Memory B cell (primary cell): ENCODE data around the gene RBM48.
"Not testable (repeated sequence)": the region's sequence is repeated elsewhere in the genome, so short reads cannot be mapped to it uniquely, and the experiment has no call there.

Experiments used
- ATAC-seq: fragments of 150-1000 bp; cut with Tn5 transposase; 2 replicates; pipeline ENCODE4 v1.10.0; 2021; ENCODE audit warnings: low read depth, mild to moderate bottlenecking, moderate library complexity
- DNase-seq, 2 donors: peaks; one replicate each; pipeline ENCODE4 v3.0.0; 2022; ENCODE audit warnings: low spot score in 2 of 2
- H3K27ac Mint-ChIP-seq: one replicate; pipeline ENCODE4 v1.8.0; 2022; ENCODE audit warnings: mild to moderate bottlenecking, moderate library complexity, mixed read lengths
- H3K27me3 Mint-ChIP-seq: one replicate; pipeline ENCODE4 v1.8.0; 2022; ENCODE audit warnings: mixed read lengths
- H3K36me3 Mint-ChIP-seq: one replicate; pipeline ENCODE4 v1.8.0; 2022; ENCODE audit warnings: mild to moderate bottlenecking, mixed read lengths
- H3K4me1 Mint-ChIP-seq: one replicate; pipeline ENCODE4 v1.8.0; 2022; ENCODE audit warnings: mixed read lengths
- H3K4me3 Mint-ChIP-seq: one replicate; pipeline ENCODE4 v1.8.0; 2022; ENCODE audit warnings: mild to moderate bottlenecking, moderate library complexity, mixed read lengths
- H3K9me3 Mint-ChIP-seq: one replicate; pipeline ENCODE4 v1.8.0; 2022; ENCODE audit warnings: mixed read lengths

The RBM48 gene

DNA sequence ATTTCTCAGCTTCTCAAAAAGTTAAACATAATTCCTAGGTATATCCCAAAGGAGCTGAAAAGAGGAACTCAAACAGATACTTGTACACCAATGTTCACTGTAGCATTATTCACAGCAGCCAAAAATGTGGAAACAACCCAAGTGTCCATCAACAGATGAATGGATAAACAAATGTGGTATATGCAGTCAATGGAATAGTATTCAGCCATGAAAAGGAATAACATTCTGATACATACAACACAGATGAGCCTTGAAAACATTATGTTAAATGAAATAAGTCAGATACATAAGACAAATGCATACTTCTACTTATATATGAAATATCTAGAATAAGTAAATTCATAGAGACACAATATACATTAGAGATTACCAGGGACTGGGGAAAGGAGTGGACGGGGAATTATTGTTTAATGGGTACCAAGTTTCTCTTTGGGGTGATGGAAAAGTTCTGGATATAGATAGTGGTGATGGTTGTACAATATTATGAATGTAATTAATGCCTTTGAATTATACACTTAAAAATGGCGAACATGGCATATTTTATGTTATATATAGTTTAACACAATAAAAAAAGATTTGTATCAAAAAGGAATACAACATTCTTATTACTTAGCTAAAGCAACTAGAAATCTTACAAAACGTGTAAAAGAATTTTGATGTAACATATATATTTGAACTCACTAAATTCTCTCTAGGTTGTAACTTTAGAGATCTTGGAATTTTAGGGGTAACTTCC lies 15.3 kb upstream of the RBM48 start:
- Mint-ChIP-seq H3K4me3 (no peak overlapping the region), H3K36me3 (peaks cover 15% of the 10 kb centered on the region), H3K4me1 (no peaks in the 10 kb centered on the region), H3K27ac (no peak overlapping the region), H3K27me3 (no peaks in the 10 kb centered on the region), H3K9me3 (no peaks in the 10 kb centered on the region)
- ATAC-seq: no peak
- no peak for DNase-seq

DNA sequence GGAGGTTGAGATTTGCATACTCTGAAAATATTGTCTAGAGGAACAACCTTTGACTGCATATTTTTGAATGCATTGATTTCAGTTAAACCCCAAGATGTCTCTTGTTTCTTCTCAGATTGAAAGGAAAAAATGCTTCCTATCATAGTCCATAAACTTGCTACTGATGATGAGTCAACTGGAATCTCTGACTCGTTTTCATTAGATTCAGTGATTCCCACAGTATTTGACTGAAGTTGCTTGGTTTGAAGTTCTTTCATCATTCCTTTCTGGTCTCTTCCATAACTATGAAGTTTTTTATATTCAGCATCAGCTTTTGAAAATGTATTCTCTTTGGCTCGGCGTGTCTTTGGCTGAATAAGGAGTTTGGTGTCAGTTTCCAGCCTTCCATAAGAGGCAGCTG lies 11.0 kb upstream of the RBM48 start:
- Mint-ChIP-seq H3K27me3 (no peaks in the 10 kb centered on the region), H3K4me3 (no peak overlapping the region), H3K27ac (no peak overlapping the region), H3K4me1 (no peaks in the 10 kb centered on the region), H3K9me3 (no peaks in the 10 kb centered on the region), H3K36me3 (peaks cover 19% of the 10 kb centered on the region)
- no peak for DNase-seq
- ATAC-seq: no peak

DNA sequence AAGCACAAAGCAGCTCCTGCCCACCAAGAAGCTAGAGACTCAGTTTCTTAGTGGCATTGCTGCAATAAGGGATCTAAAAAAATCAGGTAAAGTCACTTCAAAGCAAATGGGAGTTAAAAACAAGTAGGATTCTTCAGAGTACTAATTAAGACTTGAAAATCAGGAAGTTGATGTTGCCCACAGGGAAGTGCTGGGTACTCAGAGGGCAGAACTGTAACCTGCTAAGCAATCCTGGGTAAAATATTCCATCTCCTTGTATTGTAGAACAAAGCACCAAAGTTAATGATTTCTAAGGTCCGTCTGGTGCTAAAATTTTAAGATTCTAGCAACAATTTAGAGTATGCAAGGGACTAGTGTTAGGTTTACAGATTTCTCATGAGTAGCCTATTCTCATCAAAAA lies 8.6 kb upstream of the RBM48 start:
- Mint-ChIP-seq H3K27ac (no peak overlapping the region), H3K4me1 (no peaks in the 10 kb centered on the region), H3K36me3 (peaks cover 17% of the 10 kb centered on the region), H3K27me3 (no peaks in the 10 kb centered on the region), H3K4me3 (no peak overlapping the region), H3K9me3 (no peaks in the 10 kb centered on the region)
- ATAC-seq (no peak), DNase-seq (no peak)

DNA sequence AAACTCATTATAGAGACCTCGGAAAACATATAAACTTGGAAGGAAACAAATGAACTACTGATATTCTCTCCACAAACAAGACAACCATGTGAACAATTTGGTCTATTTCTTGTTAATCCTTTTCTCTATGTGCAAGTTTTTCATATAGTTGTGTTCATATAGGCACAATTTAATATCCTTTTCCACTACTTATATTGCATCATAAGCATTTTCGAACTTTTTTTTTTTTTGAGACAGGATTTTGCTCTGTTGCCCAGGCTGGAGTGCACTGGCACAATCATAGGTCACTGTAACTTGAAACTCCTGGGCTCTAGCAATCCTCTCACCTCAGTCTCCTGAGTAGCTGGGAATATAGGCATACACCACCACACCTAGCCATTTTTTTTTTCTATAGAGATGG lies 5.5 kb upstream of the RBM48 start:
- no peak overlapping the region for H3K27ac Mint-ChIP-seq
- H3K4me3 Mint-ChIP-seq: no peak overlapping the region
- no peak for DNase-seq
- H3K9me3 Mint-ChIP-seq: no peaks in the 10 kb centered on the region
- peaks cover 13% of the 10 kb centered on the region for H3K4me1 Mint-ChIP-seq
- peaks cover 8% of the 10 kb centered on the region for H3K36me3 Mint-ChIP-seq
- no peak for ATAC-seq
- H3K27me3 Mint-ChIP-seq: no peaks in the 10 kb centered on the region

DNA sequence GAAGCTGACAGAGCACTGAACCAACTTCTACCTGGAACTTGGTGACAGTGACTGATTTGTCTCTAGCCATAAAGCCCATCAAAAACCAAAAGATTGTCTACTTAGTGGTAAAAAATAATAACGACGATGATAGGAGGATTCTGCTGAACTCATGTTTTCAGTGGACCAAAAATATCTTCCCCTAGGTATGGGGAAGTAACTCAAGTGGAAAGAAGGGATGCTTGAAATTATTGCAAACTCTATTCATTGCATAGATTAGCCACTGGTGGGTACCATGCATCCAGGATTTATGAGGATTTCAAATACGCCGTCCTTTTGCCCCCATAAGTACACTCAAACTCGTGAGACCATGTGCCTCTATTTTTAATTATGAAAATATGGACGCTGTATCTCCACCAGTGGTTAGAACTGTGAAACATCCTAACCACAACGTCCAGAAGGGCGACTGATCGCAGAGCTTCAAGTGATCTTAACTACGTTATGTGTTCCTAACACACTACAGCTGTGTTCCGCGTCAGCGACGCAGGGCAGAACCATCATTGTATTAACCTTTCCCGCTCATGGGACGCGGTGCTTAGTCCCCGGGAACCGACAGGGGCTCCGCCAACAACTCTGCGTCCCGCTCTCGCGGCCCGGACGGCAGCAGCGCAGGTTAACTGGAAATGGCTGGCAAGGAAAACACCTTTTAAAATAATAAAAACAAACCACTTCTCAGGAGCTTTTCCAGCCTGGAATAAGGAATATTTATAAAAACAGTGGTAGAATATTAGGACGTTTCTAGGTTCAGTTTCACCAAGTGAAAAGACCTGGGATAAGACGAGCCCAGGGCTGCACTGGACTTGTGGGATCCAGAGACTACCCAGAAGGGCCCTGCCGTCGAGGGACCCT lies 1.1 kb upstream of the RBM48 start:
- H3K27me3 Mint-ChIP-seq: no peaks in the 10 kb centered on the region
- H3K27ac Mint-ChIP-seq: peak overlapping the region; percentile 93
- DNase-seq (peak; percentile 31 to 34), ATAC-seq (peak; percentile 26)
- peaks cover 14% of the 10 kb centered on the region for H3K4me1 Mint-ChIP-seq
- H3K36me3 Mint-ChIP-seq: peaks cover 10% of the 10 kb centered on the region
- H3K9me3 Mint-ChIP-seq: no peaks in the 10 kb centered on the region
- peak overlapping the region; percentile 84 for H3K4me3 Mint-ChIP-seq

DNA sequence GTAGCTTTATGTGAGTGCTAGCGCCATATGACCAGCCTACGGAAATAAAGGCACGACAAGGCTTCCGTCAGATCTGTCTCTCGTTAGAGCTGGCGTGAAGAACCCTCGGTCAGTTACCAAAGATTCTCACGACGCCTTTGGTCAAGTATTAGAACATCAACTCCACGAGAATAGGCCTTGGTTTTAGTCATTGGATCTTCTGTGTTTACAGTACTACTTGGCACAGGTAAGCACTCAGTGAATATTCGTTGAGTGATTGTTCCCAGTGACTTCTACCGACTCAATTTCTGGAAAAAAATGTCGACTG lies 316 bp downstream of the RBM48 start:
- Mint-ChIP-seq H3K4me1 (peaks cover 18% of the 10 kb centered on the region), H3K36me3 (peaks cover 18% of the 10 kb centered on the region), H3K4me3 (peak overlapping the region; percentile 84), H3K27ac (peak overlapping the region; percentile 93), H3K27me3 (no peaks in the 10 kb centered on the region), H3K9me3 (no peaks in the 10 kb centered on the region)
- ATAC-seq (no peak), DNase-seq (no peak)

DNA sequence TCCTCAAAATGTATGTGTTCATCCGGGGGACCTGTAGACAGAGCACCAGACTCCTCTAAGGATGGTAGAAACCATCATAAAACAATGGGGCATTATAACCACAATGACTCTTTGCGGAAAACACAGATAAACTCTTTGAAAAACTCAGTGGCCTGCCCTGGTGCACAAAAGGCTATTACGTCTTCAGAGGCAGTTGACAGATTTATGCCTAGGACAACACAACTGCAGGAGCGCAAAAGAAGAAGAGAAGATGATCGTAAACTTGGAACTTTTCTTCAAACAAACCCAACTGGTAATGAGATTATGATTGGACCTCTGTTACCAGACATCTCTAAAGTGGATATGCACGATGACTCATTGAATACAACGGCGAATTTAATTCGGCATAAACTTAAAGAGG lies 6.0 kb downstream of the RBM48 start:
- DNase-seq (no peak), ATAC-seq (no peak)
- Mint-ChIP-seq H3K9me3 (no peaks in the 10 kb centered on the region), H3K27me3 (no peaks in the 10 kb centered on the region), H3K4me1 (peaks cover 9% of the 10 kb centered on the region), H3K36me3 (peaks cover 36% of the 10 kb centered on the region), H3K27ac (no peak overlapping the region), H3K4me3 (no peak overlapping the region)

DNA sequence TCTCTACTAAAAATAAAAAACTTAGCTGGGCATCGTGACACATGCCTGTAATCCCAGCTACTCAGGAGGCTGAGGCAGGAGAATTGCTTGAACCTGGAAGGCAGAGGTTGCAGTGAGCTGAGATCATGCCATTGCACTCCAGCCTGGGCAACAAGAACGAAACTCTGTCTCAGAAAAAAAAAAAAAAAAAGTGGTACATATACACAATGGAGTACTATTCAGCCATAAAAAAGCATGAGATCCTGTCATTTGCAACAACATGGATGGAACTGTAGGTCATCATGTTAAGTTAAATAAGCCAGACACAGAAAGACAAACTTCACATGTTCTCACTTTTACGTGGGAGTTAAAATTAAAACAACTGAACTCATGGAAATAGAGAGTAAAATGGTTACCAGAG lies 14.9 kb downstream of the RBM48 start:
- not testable (repeated sequence) for H3K27ac Mint-ChIP-seq, DNase-seq, ATAC-seq, H3K27me3 Mint-ChIP-seq, H3K9me3 Mint-ChIP-seq, H3K4me1 Mint-ChIP-seq, H3K4me3 Mint-ChIP-seq, H3K36me3 Mint-ChIP-seq

DNA sequence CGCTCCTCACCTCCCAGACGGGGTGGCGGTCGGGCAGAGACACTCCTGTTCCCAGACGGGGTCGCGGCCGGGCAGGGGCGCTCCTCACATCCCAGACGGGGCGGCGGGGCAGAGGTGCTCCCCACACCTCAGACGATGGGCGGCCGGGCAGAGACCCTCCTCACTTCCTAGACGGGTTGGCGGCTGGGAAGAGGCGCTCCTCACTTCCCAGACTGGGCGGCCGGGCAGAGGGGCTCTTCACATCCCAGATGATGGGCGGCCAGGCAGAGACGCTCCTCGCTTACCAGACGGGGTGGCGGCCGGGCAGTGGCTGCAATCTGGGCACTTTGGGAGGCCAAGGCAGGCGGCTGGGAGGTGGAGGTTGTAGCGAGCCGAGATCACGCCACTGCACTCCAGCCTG lies 16.5 kb downstream of the RBM48 start:
- DNase-seq, H3K27ac Mint-ChIP-seq, H3K36me3 Mint-ChIP-seq, H3K4me1 Mint-ChIP-seq, H3K27me3 Mint-ChIP-seq, ATAC-seq, H3K4me3 Mint-ChIP-seq, H3K9me3 Mint-ChIP-seq: not testable (repeated sequence)

DNA sequence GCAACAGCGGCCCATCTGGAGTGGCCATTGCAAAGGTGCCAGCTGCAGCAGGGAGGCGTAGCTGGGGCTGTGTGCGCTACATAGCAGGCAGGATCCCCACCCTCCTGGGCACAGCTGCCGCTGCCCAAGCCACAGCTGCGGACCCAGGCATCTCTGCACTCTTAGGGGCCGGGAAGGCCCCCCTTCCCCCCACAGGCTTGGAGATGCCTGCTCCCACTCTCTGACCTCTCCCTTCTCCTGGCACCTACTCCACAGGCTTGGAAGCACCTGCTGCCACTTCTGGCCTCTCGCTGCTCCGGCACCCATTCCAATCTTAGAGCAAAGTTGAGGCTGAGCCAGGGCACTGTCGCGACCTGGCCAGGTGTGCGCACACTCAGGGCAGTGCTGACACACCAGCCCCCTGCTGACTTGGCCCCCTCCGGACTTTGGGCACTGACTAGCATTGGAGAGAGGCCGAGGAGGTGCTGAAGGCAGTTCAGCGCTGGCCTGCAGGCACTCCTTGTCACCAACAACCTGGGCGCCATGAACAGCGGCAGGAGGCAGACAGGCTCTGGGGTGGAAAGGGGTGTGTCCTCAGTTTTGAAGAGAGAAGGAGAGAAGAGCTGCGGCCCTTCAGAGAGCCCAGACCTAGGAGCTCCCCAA lies 18.4 kb downstream of the RBM48 start:
- ATAC-seq: no peak
- Mint-ChIP-seq H3K27me3 (peaks cover 4% of the 10 kb centered on the region), H3K4me1 (no peaks in the 10 kb centered on the region), H3K27ac (no peak overlapping the region), H3K36me3 (no peaks in the 10 kb centered on the region), H3K4me3 (no peak overlapping the region), H3K9me3 (peaks cover 4% of the 10 kb centered on the region)
- no peak for DNase-seq

DNA sequence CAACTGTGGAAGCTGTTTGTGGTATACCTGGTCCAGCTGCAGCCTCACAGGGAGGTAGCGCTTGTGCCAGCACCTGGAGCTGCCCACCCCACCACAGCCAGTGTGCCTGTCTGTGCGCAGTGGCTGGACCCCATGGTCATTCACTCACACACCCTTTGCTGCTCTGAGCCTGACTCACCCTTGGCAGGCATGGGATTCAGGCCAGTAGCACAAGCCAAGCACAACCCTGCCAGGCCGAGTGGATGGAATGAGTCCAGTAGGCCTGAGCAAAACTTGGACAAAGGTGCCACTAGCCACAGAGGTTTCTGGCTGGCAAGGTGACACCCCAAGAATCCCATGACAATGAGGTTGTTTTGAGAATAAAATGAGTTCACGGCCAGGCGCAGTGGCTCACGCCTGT lies 19.0 kb downstream of the RBM48 start:
- no peak overlapping the region for H3K27ac Mint-ChIP-seq
- H3K9me3 Mint-ChIP-seq: peaks cover 3% of the 10 kb centered on the region
- ATAC-seq (no peak), DNase-seq (no peak)
- no peaks in the 10 kb centered on the region for H3K36me3 Mint-ChIP-seq
- H3K27me3 Mint-ChIP-seq: peaks cover 4% of the 10 kb centered on the region
- no peak overlapping the region for H3K4me3 Mint-ChIP-seq
- H3K4me1 Mint-ChIP-seq: no peaks in the 10 kb centered on the region

DNA sequence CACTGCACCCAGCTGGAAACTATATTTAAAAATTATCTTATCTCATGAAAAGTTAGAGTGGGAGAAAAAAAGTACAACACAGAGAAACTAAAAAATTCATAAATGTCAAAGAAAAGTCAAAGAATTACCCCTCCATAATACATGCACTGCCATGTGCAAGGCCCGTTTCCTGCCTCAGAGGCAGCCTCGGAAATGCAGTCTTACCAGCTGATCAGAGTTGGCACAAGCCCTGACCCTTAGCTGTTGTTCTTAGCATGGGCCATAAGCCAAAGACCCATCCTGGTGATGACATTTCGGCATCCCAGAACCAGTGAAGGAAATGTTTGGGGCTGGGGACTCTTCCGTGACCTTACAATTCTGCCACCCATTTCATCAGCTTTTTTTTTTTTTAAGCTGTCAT lies 21.6 kb downstream of the RBM48 start:
- no peak for DNase-seq
- ATAC-seq: no peak

DNA sequence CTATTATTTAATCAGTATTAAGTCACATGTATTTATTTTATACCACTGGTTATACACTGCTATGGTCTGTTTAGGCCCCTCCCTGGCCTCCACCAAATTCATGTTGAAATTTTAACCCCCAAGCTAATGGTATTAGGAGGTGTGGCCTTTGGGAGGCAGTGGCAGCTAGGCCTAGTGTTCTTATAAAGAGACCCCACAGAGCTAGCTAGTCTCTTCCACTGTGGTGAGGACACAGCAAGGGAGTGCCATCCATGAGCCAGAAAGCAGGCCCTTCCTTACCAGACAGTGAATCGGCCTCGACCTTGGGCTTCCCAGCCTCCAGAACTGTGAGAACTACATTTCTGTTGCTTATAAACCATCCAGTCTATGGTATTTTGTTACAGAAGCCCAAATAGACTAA lies 28.7 kb downstream of the RBM48 start:
- peaks cover 9% of the 10 kb centered on the region for H3K36me3 Mint-ChIP-seq
- peak overlapping the region; percentile 54 for H3K27ac Mint-ChIP-seq
- H3K4me1 Mint-ChIP-seq: no peaks in the 10 kb centered on the region
- no peaks in the 10 kb centered on the region for H3K9me3 Mint-ChIP-seq
- H3K27me3 Mint-ChIP-seq: peaks cover 1% of the 10 kb centered on the region
- ATAC-seq (no peak), DNase-seq (no peak)
- no peak overlapping the region for H3K4me3 Mint-ChIP-seq

More for the DNA sequence above, 21.6 kb downstream of the RBM48 start:
- Mint-ChIP-seq H3K4me3 (no peak overlapping the region), H3K36me3 (no peaks in the 10 kb centered on the region), H3K27me3 (peaks cover 5% of the 10 kb centered on the region), H3K27ac (no peak overlapping the region), H3K4me1 (no peaks in the 10 kb centered on the region), H3K9me3 (no peaks in the 10 kb centered on the region)

DNA sequence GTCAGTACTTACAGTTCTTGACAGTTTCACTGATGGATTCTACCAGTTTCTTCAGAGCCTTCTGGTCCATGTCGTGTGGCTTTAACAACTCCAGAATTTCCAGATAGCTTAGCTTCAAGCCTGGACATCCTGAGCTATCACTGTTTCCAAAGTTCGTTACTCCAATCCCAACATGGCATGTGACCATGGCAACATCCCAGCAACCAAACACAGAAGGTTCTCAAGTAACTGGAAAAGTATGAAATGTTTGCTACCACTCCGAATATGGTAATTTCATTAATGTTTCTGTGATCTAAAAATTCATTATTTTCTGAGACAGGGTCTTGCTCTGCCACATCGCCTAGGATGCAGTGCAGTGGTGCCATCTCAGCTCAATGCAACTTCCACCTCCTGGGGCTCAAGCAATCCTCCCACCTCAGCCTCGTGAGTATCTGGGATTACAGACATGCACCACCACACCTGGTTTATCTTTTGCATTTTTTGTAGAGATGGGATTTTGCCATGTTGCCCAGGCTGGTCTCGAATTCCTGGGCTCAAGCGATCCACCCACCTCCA lies 29.3 kb downstream of the RBM48 start:
- peak overlapping the region; percentile 54 for H3K27ac Mint-ChIP-seq
- no peaks in the 10 kb centered on the region for H3K4me1 Mint-ChIP-seq
- no peak overlapping the region for H3K4me3 Mint-ChIP-seq
- peaks cover 10% of the 10 kb centered on the region for H3K36me3 Mint-ChIP-seq
- ATAC-seq: no peak
- no peak for DNase-seq
- H3K9me3 Mint-ChIP-seq: no peaks in the 10 kb centered on the region
- peaks cover 1% of the 10 kb centered on the region for H3K27me3 Mint-ChIP-seq
